BJ (cell line): ENCODE data around the gene ALMS1. TPM values are rescaled to one million over a fixed set of nuclear protein-coding genes. Genes with fewer than 3 reads are reported as not detected.

Experiments used
- CTCF ChIA-PET: fragments of 350-600 bp; formaldehyde crosslinking; extraction: SDS; loops from one replicate; lab custom pipeline; 2021; ENCODE audit warnings: antibody characterized with exemption, inconsistent platforms; lab: Yijun Ruan, JAX
- POLR2A ChIA-PET: fragments of 300-600 bp; sonication (Branson Sonifier 250); formaldehyde crosslinking; extraction: SDS; loops from one replicate; lab custom pipeline; 2021; ENCODE audit warnings: antibody characterized with exemption; lab: Charles Lee
- DNase-seq: peaks from one replicate; pipeline ENCODE4 v3.0.0-alpha.2; 2011; ENCODE audit warnings: low read depth
- H3K27me3 ChIP-seq: 2 replicates; pipeline ENCODE4 v1.6.0; 2011; ENCODE audit warnings: low read length; ENCODE audit not compliant: control insufficient read depth, insufficient read depth
- H3K36me3 ChIP-seq: 2 replicates; pipeline ENCODE4 v1.5.1; 2011; ENCODE audit warnings: low read length; ENCODE audit not compliant: control insufficient read depth, insufficient read depth
- H3K4me3 ChIP-seq: 2 replicates; pipeline ENCODE4 v1.5.1; 2011; ENCODE audit warnings: low read depth, mild to moderate bottlenecking, control low read depth, low read length
- polyA plus RNA-seq: library from polyadenylated mRNA; depleted of rRNA; stranded (reverse); fragments of >200 nt; gene quantifications from 2 replicates; pipeline ENCODE4 v1.2.3, GENCODE V29; 2011
- TF ChIP-seq, protein P1 (sequence below): IDR thresholded peaks from 2 replicates; pipeline ENCODE4 v1.5.1; 2011; ENCODE audit warnings: low read depth, mild to moderate bottlenecking, control low read depth, inconsistent platforms, low read length, moderate library complexity; ENCODE audit not compliant: insufficient read depth

Gene ALMS1
- polyA plus RNA-seq, 1 experiment: 10.3 TPM

DNA sequence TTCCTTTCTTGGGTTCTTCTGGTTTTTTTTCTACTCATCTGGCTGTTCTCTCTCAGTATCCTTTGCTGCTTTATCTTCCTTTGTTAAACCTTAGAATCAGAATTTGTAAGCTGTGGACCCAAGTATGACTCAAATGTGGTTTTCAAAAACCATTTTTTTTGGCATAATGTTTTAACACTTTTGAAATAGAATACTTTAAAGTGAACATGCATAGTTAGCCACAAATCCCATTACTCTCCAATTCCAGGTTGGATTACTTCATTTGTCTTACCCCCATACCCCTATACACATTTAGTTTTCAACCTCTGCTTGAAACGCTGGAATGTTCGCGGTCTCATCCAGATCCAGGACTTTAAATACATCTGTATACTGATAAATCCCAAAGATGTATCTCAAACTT lies 29.1 kb downstream of the ALMS1 start:
- ChIA-PET CTCF (interaction anchor here (0.8 to 1.4 kb wide), 2 partner anchors 12 to 43 kb away, joined by 3 to 4 read pairs; no protein-coding TSS in a partner anchor), POLR2A (no interaction called here)
- Histone ChIP-seq H3K36me3 (no peaks in the 10 kb centered on the region), H3K4me3 (no peak overlapping the region), H3K27me3 (no peaks in the 10 kb centered on the region)
- TF ChIP-seq, protein P1, sequence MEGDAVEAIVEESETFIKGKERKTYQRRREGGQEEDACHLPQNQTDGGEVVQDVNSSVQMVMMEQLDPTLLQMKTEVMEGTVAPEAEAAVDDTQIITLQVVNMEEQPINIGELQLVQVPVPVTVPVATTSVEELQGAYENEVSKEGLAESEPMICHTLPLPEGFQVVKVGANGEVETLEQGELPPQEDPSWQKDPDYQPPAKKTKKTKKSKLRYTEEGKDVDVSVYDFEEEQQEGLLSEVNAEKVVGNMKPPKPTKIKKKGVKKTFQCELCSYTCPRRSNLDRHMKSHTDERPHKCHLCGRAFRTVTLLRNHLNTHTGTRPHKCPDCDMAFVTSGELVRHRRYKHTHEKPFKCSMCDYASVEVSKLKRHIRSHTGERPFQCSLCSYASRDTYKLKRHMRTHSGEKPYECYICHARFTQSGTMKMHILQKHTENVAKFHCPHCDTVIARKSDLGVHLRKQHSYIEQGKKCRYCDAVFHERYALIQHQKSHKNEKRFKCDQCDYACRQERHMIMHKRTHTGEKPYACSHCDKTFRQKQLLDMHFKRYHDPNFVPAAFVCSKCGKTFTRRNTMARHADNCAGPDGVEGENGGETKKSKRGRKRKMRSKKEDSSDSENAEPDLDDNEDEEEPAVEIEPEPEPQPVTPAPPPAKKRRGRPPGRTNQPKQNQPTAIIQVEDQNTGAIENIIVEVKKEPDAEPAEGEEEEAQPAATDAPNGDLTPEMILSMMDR: no peak
- DNase-seq: no peak

- POLR2A ChIA-PET: no interaction called here
These were observed 30.3 kb downstream of the ALMS1 start for GRCh38 chr2:73415906-73416305.

GRCh38 chr2:73418343-73418742 lies 32.7 kb downstream of the ALMS1 start:
- H3K4me3 ChIP-seq: no peak overlapping the region
- TF ChIP-seq, protein P1: no peak
- H3K27me3 ChIP-seq: no peaks in the 10 kb centered on the region
- no peaks in the 10 kb centered on the region for H3K36me3 ChIP-seq
- peak; percentile 38 for DNase-seq
- ChIA-PET POLR2A (interaction anchor here (0.6 kb wide), 1 partner anchor 35 kb away, joined by 4 read pairs; no protein-coding TSS in a partner anchor), CTCF (interaction anchor here (1.3 to 1.5 kb wide), 2 partner anchors 11 to 12 kb away, joined by 4 to 6 read pairs; no protein-coding TSS in a partner anchor)

More at GRCh38 chr2:73415906-73416305, 30.3 kb downstream of the ALMS1 start:
- DNase-seq: no peak
- Histone ChIP-seq H3K27me3 (no peaks in the 10 kb centered on the region), H3K36me3 (no peaks in the 10 kb centered on the region), H3K4me3 (no peak overlapping the region)
- TF ChIP-seq, protein P1: no peak
- CTCF ChIA-PET: no interaction called here

DNA sequence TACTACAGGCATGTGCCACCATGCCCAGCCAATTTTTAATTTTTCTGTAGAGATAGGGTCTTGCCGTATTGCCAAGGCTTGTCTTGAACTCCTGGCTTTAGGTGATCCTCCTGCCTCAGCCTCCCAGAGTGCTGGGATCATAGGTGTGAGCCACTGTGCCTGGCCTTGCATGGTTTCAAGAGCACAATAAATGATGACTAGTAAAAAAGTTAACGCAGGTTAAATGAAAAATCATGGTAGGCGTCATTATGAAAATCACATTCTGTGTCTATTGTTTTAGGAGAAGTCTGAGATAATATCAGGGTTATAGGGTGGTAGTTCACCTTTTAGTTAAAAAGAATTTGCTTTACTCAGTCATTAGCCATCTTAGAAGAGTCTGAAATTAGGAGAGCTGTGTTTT lies 38.3 kb downstream of the ALMS1 start:
- DNase-seq: no peak
- Histone ChIP-seq H3K27me3 (no peaks in the 10 kb centered on the region), H3K4me3 (no peak overlapping the region), H3K36me3 (no peaks in the 10 kb centered on the region)
- ChIA-PET CTCF (no interaction called here), POLR2A (no interaction called here)
- TF ChIP-seq, protein P1: no peak

GRCh38 chr2:73426176-73426575 lies 40.5 kb downstream of the ALMS1 start:
- H3K27me3 ChIP-seq: no peaks in the 10 kb centered on the region
- no peak for DNase-seq
- ChIA-PET CTCF (interaction anchor here (1.4 kb wide), 1 partner anchor 12 kb away, joined by 4 read pairs; no protein-coding TSS in a partner anchor), POLR2A (no interaction called here)
- H3K4me3 ChIP-seq: no peak overlapping the region
- no peaks in the 10 kb centered on the region for H3K36me3 ChIP-seq
- TF ChIP-seq, protein P1: no peak
